Inflammatory macrophage treated with lipopolysaccharide for 4 hours (primary cell): ENCODE measurements around the gene CD46.
A peak's percentile ranks its signal among the peaks of the same experiment; 100 is the strongest.
"Not testable (repeated sequence)": the region's sequence is repeated elsewhere in the genome, so short reads cannot be mapped to it uniquely, and the experiment has no call there.

Experiments used
- DNase-seq: peaks from one replicate; pipeline ENCODE4 v3.0.0-alpha.2; 2020

CD46 gene

DNA sequence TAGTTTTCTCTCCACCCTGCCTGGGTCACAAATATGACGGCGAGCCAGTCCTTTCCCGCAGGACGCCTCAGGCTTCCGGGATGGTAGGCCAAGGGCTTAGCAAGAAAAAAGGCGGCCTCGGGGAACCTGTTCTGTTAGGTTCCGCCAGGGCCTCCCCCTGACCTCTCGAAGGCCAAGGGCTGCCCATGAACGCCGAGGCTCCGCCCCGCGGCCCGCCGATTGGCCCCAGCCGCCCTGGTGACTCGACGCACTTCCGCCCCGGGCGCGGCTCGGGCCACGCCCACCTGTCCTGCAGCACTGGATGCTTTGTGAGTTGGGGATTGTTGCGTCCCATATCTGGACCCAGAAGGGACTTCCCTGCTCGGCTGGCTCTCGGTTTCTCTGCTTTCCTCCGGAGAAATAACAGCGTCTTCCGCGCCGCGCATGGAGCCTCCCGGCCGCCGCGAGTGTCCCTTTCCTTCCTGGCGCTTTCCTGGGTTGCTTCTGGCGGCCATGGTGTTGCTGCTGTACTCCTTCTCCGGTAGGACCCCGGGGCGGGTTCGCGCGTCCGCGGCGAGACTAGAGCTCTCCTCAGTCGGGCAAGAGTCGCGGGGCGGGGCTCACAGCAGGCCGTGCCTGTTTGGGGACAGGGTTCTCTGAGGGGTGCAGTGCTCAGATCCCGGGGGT lies at the start of gene CD46:
Gene CD46, plus strand, starts transcription at position 265 of the 666 bp plus-strand sequence. Its CDS starts 159 bp downstream, at position 424.
- DNase-seq = peak; percentile 99

DNA sequence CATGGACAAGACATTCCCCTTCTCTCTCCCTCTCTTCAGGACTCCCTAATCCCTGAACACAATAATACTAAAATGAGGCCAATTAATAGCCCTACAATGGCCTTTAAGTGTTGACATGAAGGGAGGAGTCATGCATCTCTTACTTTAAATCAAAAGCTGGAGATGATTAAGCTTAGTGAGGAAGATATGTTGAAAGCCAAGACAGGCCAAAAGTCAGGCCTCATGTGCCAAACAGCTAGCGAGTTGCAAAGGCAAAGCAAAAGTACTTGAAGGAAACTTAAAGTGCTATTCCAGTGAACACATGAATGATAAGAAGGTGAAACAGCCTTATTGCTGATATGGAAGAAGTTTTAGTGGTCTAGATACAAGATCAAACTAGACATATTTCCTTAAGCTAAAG lies 49.5 kb upstream of the CD46 start:
- no peak for DNase-seq

DNA sequence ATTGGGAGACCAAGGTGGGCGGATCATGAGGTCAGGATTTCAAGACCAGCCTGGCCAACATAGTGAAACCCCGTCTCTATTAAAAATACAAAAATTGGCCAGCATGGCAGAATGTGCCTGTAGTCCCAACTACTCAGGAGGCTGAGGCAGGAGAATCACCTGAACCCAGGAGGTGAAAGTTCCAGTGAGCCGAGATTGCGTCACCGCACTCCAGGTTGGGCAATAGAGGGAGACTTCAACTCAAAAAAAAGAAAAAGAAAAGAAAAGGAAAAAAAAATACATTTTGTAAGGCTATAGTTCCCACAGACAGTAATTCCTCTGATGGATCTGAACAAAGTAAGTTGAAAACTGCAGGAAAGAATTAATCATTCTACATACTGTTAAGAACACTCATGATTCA lies 48.1 kb upstream of the CD46 start:
- DNase-seq = no peak

DNA sequence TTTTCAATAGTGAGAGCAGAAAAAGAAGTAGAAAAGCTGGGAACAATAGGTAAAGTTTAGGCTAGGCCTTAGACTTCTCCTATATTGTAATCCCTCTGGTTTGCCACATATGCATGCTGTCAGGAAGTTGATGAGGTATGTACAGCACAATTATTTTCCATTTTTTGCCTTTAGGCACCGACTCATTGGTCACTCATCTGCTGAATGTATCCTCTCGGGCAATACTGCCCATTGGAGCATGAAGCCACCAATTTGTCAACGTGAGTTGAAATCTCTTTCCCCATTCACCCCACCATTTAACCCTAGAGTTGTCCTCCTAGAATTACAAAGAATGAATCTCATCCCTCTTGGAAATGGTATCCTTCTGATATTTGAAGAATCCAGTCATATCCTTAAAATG lies 43.9 kb upstream of the CD46 start:
- not testable (repeated sequence) for DNase-seq

DNA sequence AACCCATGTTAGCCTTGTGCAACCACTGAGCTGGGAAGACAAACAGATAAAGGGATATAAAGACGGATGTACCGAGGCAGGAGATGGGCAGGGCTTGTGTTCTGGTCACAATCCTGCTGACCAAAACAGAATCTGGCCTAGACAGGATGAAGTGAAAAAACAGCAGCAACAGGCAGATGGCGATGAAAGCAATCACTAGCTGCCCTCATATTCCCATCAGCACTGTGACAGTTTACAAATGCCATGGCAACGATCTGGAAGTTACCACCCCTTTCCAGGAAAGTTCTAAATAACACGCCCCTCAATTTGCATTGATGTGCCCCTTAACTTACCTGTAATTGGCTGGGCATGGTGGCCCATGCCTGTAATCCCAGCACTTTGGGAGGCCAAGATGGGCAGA lies 40.6 kb upstream of the CD46 start:
- DNase-seq = no peak

DNA sequence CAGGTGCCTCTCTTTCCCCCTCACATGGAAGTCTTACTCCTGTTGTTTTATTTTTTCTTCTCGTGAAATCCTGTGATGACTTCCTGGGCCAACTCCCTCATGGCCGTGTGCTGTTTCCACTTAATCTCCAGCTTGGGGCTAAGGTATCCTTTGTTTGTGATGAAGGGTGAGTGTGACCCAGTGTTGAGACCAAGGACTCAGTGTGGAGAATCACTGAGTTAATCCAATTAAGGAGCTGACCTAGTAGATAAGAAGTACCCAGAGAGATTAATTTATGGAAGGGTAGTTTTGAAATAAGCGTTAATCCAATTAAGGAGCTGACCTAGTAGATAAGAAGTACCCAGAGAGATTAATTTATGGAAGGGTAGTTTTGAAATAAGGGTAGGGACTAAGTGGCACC lies 39.2 kb upstream of the CD46 start:
- DNase-seq = not testable (repeated sequence)

DNA sequence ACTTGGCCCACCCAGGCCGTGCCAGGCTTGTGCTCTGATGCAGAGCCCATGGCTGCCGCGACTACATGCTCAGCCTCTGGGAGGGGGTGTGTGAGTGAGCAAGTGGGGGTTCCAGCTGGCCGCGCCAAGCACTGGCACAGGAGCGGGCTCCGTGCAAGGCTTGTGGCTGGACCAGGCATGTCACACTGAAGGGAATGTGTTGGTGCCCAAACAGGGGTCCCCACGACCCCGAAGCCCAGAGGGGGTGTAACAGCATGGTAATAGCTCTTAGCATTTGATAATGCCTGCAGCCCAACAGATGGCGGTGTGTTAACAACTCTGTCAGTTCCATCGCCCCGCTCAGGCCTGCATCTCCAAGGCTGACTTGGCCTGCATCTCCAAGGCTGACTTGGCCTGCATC lies 38.3 kb upstream of the CD46 start:
- no peak for DNase-seq

DNA sequence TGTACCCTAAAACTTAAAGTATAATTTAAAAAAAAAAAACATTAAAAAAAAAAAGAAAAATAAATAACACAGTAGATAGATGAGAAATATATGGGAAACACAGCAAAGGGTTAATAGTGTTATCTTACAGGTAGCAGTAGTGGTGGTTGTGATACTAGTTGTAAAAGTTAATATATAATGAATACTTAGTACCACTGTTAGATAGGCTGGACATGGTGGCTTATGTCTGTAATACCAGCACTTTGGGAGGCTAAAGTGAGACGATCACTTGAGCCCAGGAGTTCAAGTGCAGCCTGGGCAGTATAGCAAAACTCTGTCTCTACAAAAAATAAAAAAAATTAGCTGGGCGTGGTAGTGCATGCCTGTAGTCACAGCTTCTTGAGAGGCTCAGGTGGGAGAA lies 32.6 kb upstream of the CD46 start:
- no peak for DNase-seq

DNA sequence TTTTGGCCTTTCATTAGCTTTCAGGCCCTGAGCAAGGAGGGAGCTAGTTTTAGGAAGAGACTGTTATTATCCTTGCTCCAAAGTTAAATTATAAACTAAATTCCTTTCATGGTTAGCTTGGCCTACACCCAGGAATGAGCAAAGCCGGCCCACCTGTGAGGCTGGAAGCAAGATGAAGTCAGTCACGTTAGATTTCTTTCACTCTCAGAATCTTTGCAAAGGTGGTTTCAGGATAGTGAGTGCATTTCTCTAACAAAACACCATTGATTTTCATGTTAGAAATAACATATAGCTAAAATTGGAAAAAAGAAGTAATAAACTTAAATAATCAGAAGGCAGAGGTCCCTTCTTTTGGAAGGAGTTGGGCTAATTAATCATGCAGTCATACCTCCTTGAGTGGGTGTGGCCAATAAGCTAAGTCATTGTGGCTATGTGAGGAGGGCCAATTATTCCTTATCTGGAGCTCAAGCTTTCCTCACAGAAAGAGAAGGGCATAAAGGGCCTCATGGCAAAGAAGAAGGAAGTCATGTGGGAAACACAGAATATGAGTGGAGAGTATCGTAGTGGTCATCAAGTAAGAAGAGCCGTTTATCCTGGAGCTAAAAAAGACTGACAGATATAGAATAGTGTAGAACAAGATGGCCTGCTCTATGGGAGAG lies 23.5 kb upstream of the CD46 start:
- DNase-seq = not testable (repeated sequence)

DNA sequence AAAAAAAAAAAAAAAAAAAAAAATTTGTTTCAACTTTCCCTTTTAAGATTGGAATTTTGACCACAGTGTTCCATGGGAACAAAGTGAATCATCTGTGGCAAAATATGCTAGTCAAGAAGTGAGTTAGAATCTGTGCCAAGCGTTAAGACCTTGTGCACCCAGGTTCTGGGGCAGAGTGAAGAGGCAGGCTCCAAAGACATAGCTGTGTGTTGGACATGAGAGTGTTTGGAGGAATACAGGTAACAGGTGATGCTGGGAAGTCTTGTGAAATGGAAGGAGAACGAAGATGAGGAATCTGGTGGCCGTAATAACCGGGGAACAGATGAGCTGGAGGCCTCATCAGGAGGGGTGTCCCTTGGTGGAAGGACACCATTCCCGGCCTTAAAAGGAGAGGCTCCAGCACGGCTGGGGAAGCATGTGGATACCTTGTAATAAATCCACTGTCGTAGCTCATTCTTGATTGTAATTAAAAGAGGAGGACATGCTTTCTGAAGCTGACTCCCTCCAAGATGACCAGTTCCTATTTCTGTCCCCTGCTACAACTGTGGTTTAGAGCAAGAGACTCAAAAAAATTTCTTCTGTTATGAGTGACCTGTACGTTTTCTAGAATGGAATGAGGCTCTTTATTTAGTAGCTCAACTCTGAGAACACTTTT lies 14.2 kb upstream of the CD46 start:
- DNase-seq = not testable (repeated sequence)

DNA sequence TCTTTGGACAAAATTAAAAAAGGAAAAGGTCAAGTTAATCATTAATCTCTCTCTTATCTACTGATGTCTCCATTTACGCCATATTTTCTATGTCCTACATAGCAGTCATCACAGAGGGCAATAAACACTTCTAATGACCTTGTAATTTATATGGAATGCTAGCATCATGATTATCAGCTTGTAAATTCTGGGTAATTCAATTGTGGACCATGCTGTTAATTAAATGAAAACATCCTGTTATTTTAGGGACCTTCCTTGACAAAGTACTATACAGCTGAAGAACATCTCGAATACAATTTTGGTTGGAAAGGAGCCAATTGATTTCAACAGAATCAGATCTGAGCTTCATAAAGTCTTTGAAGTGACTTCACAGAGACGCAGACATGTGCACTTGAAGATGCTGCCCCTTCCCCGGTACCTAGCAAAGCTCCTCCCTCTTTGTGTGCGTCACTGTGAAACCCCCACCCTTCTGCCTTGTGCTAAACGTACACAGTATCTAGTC lies 13.6 kb upstream of the CD46 start:
- DNase-seq = not testable (repeated sequence)

DNA sequence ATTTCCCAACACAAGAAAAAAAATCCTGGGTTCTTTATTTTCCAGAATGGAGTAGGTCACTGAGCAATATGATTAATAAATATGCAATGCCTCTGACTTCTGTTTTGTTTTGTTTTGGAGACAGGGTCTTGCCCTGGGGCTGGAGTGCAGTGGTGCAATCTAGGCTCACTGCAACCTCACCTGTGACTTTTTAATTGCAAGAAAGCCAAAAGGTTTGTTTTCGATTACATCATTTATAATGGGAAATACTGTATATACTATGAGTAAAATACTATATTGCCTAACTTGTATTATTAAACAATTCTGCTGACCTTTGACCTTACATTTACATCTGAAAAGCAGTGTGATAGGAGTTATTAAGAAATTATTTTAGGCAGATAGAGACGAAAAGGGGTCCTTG lies 11.6 kb upstream of the CD46 start:
- no peak for DNase-seq

DNA sequence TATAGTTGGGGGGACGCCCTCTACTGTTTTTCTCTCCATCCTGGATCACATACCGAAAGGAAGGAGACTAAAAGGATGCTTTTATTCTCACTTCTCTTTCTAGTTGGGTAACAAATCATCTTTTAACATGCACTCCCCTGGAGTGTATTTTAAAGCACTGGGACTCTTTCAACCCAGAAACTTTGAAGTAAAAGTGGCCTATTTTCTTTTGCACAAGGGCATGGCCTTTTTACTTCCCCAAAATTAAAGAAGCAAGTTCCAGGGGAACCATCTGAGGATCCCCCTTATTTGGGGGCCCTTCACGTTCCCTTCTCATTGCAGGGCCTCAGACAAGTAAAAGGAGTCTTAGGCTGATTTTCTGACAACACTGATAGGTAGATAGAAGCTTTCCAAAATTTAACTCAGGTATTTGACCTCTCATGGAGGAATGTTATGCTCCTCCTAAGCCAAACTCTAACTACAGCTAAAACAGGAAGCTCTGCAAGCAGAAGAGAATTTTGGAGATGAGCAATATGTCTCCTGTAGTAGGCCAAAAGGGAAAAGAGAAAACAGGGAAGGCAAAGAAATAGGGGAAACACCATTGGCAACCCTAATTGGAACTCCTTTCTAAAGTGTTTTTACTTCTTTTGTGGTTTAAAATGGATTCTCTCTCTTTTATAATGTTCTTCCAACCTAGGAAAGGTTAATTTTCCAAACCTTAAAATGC lies 8.9 kb upstream of the CD46 start:
- DNase-seq = peak; percentile 56

DNA sequence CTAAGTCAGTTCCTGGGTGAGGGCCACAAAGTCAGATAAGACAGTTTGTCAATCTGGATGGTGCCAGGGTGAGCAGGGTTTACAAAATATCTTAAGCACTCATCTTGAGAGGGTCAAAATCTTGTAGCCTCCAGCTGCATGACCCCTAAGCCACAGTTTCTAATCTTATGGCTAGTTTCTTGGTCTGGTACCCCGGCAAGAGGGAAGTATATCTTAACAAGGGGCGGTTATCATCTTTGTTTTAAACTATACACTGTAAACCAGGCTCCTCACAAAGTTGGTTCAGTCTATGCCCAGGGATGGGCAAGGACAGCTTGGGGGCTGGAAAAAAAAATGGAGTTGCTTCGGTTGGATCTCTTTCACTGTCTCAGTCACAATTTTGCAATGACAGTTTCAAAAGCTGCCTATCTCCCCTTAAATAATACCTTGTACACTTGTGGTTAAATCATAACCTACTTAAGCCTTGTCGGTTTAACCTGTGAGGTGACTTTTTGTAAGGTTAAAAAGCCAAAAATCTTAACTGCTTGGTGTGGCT lies 7.8 kb upstream of the CD46 start:
- DNase-seq = no peak

DNA sequence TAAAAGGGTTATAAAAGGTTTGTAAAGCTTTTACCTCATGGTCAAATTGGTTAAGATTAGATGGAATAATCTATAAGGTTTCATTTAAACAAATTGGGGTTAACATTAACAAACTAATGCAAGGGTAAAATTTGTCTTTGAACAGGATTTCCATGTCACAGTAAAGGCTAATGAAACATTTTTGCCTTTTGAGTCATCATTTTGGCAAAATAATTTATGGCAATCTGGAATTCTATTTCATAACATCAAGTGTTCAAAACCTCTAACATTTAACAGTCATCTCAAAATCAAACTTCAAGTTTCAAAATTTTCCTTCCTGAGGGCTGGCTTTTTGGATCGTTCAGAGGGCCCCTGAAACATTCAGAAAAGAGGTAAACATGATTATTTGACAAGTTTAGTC lies 6.6 kb upstream of the CD46 start:
- DNase-seq = no peak

DNA sequence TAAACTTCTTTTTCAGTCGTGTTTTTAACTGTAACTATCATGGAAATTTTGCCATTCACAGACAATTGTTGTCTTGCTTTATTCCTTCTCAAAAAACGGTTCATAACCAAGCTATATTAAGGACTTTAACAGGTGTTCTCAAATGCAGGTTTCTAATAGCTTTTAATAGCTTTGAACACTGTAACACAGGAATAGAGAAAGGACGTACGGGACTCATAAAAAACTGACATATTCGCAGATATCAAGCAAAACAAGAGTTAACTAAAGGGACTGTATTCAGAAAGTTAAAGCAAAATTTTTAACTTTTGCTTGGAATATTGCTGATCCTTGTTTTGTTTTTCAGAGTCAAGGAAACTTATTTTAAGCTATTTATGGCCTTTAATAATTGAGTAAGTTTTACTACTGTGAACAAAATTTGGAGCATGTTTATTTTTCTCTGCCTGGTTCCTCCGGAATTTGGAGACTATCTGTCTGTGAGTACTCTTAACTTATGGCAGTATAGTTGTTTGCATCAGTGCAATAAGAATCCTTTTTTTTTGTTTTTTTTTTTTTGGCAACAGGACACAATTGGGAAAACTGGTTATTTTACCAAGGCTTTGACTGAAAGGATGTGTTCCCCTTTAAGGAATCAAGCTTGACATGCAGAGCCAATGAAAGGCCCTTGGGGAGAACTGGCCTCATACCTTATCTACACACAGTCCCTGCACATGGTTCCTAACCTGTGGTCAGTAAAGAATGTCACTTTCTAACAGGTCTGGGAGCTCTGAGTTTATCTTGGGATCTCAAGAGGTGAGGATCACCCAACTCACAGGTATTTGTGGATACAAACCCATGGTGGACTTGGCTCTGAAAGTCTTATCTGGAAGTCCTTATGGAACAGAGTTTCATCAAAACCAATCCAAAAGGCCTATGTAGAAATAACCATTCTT lies 5.8 kb upstream of the CD46 start:
- DNase-seq = no peak

DNA sequence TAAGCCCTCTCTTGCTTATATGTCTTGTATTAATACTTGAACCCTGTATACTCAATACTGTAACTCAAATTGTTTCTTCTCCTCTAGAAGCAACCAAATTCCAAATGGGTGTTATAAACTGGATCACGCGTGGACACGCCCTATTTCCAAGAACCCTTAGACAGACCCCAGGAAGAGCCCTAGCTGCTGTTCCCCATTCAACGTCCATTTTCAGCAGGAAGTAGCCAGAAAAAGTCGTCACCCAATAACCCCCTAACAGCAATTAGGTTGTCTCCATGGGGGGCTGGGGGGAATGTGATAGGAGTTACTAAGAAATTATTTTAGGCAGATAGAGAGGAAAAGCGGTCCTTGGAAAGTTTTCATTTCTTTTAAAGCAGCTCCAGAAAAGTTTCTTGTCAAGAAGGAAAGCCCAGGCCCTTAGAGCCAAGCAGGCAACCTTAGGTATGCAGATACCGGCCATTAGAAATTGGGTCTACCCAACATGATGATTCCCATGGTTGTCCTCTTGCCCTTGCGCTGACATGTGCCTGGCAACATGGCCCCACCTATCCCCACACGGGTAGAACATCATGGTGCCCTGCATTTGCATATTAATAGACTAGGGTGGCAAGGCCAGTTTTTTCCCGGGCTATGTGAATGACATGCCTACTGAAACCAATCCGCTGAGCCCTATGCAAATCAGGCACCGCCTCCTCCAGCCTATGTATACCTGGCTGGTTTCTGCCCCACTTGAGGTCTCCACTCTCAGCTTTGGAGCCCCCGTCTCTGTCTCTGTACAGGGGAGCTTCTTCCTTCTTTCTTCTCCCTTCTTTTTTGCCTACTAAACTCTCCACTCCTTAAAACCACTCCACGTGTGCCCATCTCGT lies 4.0 kb upstream of the CD46 start:
- no peak for DNase-seq

DNA sequence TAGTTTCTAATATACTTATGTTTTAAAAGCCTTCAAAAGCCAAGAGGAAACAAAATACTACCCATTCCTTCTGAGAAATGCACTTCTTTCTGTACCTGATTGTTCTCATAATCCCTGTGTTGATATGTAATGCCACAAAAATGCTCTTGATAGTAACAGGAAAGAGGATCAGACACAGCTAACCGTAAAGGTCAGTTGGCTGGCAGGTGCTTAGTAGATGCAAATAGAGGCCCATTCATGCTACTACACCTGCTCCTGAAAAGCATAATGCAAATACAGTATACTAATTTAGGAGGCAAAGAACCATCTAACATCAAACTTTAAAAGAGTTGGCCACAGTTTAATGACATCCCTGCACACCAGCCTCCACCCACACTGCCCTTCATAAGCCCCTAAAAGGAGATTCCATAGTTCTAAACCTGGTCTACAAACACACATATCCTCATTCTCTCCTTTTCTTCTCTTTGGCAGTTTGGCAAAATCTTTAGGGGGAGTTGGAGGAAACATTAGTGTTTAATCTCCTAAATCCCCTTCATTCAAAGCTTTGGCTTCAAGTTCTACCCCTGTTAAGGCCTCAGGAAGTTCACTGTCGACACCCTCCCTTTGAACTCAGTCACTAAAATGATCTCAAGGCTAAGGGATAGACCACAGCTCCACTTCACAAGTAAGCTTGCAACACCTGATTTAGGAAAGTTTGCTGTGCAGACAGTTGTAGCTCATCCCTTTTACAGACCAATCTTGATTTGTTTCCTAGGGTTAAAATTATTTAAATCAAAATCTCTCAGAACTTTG lies 2.9 kb upstream of the CD46 start:
- DNase-seq = no peak

DNA sequence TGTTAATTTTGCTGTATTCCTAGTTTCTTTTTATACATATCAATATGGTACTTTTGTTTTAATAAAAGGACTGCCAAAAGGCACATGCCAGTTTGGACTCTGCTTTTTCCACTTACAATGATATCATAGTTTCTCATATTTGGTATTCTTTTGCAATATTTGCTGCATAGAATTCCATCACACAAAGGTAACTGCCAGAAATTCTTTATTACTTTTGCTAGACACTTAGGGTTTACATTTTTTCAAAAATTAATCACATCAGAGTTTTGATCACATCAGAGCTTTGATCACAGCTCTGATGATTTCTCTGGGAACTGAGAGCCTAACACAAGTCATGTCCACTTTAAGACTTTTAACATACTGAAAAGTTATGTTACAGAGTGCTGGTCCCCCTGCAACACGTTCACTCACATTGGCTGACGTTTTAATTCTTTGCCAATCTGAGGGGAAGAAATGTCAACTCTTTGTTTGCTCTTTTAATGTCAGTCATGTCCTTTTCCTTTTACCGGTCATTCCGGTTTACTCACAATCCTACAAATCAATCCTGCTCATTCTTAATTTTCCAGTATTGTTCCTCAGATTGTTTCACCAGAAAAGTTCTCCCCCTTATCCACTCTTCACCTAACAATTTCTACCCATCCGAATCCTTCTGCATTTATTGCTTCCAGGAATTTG lies 1.1 kb upstream of the CD46 start:
- DNase-seq = no peak

DNA sequence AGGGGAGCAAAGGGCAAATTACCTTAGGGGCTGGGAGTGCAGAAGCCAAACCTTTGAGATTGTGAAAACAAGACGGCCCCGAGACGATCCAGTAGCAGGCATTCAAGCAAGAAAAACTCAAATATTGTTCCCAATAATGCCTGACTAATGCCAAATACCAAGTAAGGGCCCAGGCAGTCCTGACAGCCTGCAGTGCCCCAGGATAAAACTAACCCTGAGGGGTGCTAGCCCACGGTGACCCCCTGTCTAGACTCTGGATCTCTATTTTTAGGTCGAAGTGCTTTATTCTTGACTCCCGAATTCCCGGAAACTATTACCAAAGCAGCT lies 428 bp upstream of the CD46 start:
- not testable (repeated sequence) for DNase-seq
